Body of pancreas (tissue), 4 donors: Measurements from ENCODE around the gene HSF2BP.
"Not testable (repeated sequence)": the region's sequence is repeated elsewhere in the genome, so short reads cannot be mapped to it uniquely, and the experiment has no call there.

Source experiments
- CTCF ChIP-seq, 7 experiments: fragments of 450-650 bp in 4 of 7; fragments of 200-600 bp in 3 of 7; sonication (generic) in 3 of 7; IDR thresholded peaks; one replicate each; pipeline ENCODE4 v1.5.1; 2016 to 2019; ENCODE audit warnings: antibody characterized with exemption in 7 of 7
- POLR2A ChIP-seq, 3 donors: fragments of 450-650 bp; IDR thresholded peaks; one replicate each; pipeline ENCODE4 v1.6.1; 2016; ENCODE audit warnings: antibody characterized with exemption in 3 of 3, mild to moderate bottlenecking in 2 of 3

- TF ChIP-seq POLR2A, CTCF (IDR thresholded peaks at IDR 0.05): not testable (repeated sequence)
These were observed 156.7 kb downstream of the HSF2BP start for GRCh38 chr21:43502407-43503071.
